WTC11 (cell line): ENCODE measurements around the gene EHMT1.

Experiments
- ESRRA ChIP-seq: sonication (generic); formaldehyde crosslinking; IDR thresholded peaks from 2 replicates; pipeline ENCODE4 v1.8.1; 2022; ENCODE audit warnings: mild to moderate bottlenecking, missing genetic modification reagents, borderline replicate concordance
- MLX ChIP-seq: sonication (generic); formaldehyde crosslinking; IDR thresholded peaks from 2 replicates; pipeline ENCODE4 v1.8.1; 2023; ENCODE audit warnings: mild to moderate bottlenecking, missing genetic modification reagents, moderate library complexity
- SMAD3 ChIP-seq: sonication (generic); formaldehyde crosslinking; IDR thresholded peaks from 2 replicates; pipeline ENCODE4 v1.8.0; 2022; ENCODE audit warnings: missing genetic modification reagents, mild to moderate bottlenecking, borderline replicate concordance
- ZMAT4 ChIP-seq: fragments of 250-450 bp; sonication (Bioruptor Pico); IDR thresholded peaks from 2 replicates; pipeline ENCODE4 v1.9.0; 2021; ENCODE audit warnings: mild to moderate bottlenecking
- ZNF121 ChIP-seq: sonication (generic); formaldehyde crosslinking; IDR thresholded peaks from 2 replicates; pipeline ENCODE4 v1.8.0; 2023; ENCODE audit warnings: missing genetic modification reagents
- TF ChIP-seq, protein P1 (sequence below): fragments of 200-600 bp; IDR thresholded peaks from 2 replicates; pipeline ENCODE4 v1.8.0; 2022; ENCODE audit warnings: antibody characterized with exemption
- TF ChIP-seq, protein P2 (sequence below): sonication (generic); formaldehyde crosslinking; IDR thresholded peaks from 2 replicates; pipeline ENCODE4 v1.8.1; 2023; ENCODE audit warnings: mild to moderate bottlenecking, missing genetic modification reagents, moderate library complexity
- TF ChIP-seq, protein P3 (sequence below): sonication (generic); formaldehyde crosslinking; IDR thresholded peaks from 2 replicates; pipeline ENCODE4 v1.8.0; 2022; ENCODE audit warnings: mild to moderate bottlenecking, missing genetic modification reagents

- TF ChIP-seq, protein P1, sequence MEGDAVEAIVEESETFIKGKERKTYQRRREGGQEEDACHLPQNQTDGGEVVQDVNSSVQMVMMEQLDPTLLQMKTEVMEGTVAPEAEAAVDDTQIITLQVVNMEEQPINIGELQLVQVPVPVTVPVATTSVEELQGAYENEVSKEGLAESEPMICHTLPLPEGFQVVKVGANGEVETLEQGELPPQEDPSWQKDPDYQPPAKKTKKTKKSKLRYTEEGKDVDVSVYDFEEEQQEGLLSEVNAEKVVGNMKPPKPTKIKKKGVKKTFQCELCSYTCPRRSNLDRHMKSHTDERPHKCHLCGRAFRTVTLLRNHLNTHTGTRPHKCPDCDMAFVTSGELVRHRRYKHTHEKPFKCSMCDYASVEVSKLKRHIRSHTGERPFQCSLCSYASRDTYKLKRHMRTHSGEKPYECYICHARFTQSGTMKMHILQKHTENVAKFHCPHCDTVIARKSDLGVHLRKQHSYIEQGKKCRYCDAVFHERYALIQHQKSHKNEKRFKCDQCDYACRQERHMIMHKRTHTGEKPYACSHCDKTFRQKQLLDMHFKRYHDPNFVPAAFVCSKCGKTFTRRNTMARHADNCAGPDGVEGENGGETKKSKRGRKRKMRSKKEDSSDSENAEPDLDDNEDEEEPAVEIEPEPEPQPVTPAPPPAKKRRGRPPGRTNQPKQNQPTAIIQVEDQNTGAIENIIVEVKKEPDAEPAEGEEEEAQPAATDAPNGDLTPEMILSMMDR = no peak
- no peak for TF ChIP-seq ESRRA (CRISPR knock-in tag)
- TF ChIP-seq, protein P2, sequence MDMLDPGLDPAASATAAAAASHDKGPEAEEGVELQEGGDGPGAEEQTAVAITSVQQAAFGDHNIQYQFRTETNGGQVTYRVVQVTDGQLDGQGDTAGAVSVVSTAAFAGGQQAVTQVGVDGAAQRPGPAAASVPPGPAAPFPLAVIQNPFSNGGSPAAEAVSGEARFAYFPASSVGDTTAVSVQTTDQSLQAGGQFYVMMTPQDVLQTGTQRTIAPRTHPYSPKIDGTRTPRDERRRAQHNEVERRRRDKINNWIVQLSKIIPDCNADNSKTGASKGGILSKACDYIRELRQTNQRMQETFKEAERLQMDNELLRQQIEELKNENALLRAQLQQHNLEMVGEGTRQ = no peak
- no peak for TF ChIP-seq ZNF121 (CRISPR knock-in tag)
- TF ChIP-seq, protein P3, sequence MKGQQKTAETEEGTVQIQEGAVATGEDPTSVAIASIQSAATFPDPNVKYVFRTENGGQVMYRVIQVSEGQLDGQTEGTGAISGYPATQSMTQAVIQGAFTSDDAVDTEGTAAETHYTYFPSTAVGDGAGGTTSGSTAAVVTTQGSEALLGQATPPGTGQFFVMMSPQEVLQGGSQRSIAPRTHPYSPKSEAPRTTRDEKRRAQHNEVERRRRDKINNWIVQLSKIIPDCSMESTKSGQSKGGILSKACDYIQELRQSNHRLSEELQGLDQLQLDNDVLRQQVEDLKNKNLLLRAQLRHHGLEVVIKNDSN (CRISPR knock-in tag) = no peak
- no peak for TF ChIP-seq SMAD3
- no peak for TF ChIP-seq MLX (CRISPR knock-in tag)
- no peak for TF ChIP-seq ZMAT4 (CRISPR knock-in tag)
These were observed 49.4 kb downstream of the EHMT1 start for GRCh38 chr9:137668203-137668602.
